Testis (tissue), 2 donors: Measurements from ENCODE around the gene MUC5AC.

Experiments
- CTCF ChIP-seq, 3 experiments: fragments of 450-650 bp in 2 of 3; fragments of 200-600 bp in 1 of 3; sonication (generic) in 1 of 3; IDR thresholded peaks; one replicate each; pipeline ENCODE4 v1.5.1; 2016 to 2019; ENCODE audit warnings: antibody characterized with exemption in 3 of 3, mild to moderate bottlenecking in 2 of 3, moderate library complexity in 1 of 3
- POLR2A ChIP-seq: fragments of 450-650 bp; IDR thresholded peaks from one replicate; pipeline ENCODE4 v1.6.1; 2017; ENCODE audit warnings: antibody characterized with exemption, mild to moderate bottlenecking, moderate library complexity

GRCh38 chr11:1111545-1112212 is 46.1 kb upstream of the MUC5AC start:
- TF ChIP-seq POLR2A = no peak
- TF ChIP-seq CTCF (IDR thresholded peaks at IDR 0.05) = no peak
